Hindlimb muscle (tissue), 1 donor: ENCODE measurements around the gene TOP3B. TPM values are rescaled to one million over a fixed set of nuclear protein-coding genes. Genes with fewer than 3 reads are reported as not detected.

ENCODE experiments used
- DNase-seq: peaks from one replicate; pipeline ENCODE4 v3.0.0-alpha.2; 2013
- polyA plus RNA-seq: library from polyadenylated mRNA; unstranded; fragments of 120-200 nt; gene quantifications from one replicate; pipeline ENCODE4 v1.2.1, GENCODE V29; 2013; ENCODE audit not compliant: insufficient read length

The TOP3B gene
- polyA plus RNA-seq, 1 donor = 16.7 TPM

GRCh38 chr22:21977814-21978213 is 4.8 kb downstream of the TOP3B start:
- DNase-seq = no peak

- no peak for DNase-seq
These were observed 6.7 kb downstream of the TOP3B start for GRCh38 chr22:21975854-21976345.

GRCh38 chr22:21975273-21975672 is 7.3 kb downstream of the TOP3B start:
- DNase-seq = no peak

GRCh38 chr22:21974058-21974649 is 8.4 kb downstream of the TOP3B start:
- DNase-seq = no peak

GRCh38 chr22:21972806-21973205 is 9.8 kb downstream of the TOP3B start:
- DNase-seq = no peak

- DNase-seq = no peak
These were observed 10.3 kb downstream of the TOP3B start for GRCh38 chr22:21972293-21972779.

GRCh38 chr22:21971858-21972275 is 10.7 kb downstream of the TOP3B start:
- no peak for DNase-seq

GRCh38 chr22:21970800-21971617 is 11.6 kb downstream of the TOP3B start:
- DNase-seq = no peak

- DNase-seq = no peak
These were observed 12.4 kb downstream of the TOP3B start for GRCh38 chr22:21970037-21970799.

GRCh38 chr22:21968452-21969129 is 14.0 kb downstream of the TOP3B start:
- DNase-seq = no peak

- DNase-seq = no peak
These were observed 14.8 kb downstream of the TOP3B start for GRCh38 chr22:21967693-21968271.

- no peak for DNase-seq
These were observed 15.7 kb downstream of the TOP3B start for GRCh38 chr22:21966643-21967516.

- no peak for DNase-seq
These were observed 16.8 kb downstream of the TOP3B start for GRCh38 chr22:21965762-21966288.

GRCh38 chr22:21964918-21965484 is 17.6 kb downstream of the TOP3B start:
- no peak for DNase-seq

- no peak for DNase-seq
These were observed 18.4 kb downstream of the TOP3B start for GRCh38 chr22:21964234-21964633.

- DNase-seq = no peak
These were observed 18.8 kb downstream of the TOP3B start for GRCh38 chr22:21963790-21964211.

- no peak for DNase-seq
These were observed 19.3 kb downstream of the TOP3B start for GRCh38 chr22:21963286-21963685.

GRCh38 chr22:21962655-21962949 is 20.0 kb downstream of the TOP3B start:
- no peak for DNase-seq

GRCh38 chr22:21961886-21962654 is 20.5 kb downstream of the TOP3B start:
- DNase-seq = no peak
